ENCODE results near the gene SPG11. TPM values are rescaled to one million over a fixed set of nuclear protein-coding genes. Genes with fewer than 3 reads are reported as not detected.

Gene SPG11
- total and polyA plus RNA-seq, 2 of the 13 experiments (the other 11 are each of a cell fraction or from before 2014, with no cell fraction given), result 31.5 to 40.7 TPM

GRCh38 chr15:44568338-44568737, 95.1 kb downstream of the SPG11 start:
- Histone ChIP-seq H3K4me1 (ENCODE audit: insufficient read depth, low read length) (no peaks in the 10 kb centered on the region), H3K9me3 (ENCODE audit: low read length) (peaks cover 8% of the 10 kb centered on the region), H3K4me3 (replicated peaks in 1 of 3; ENCODE audit: insufficient read depth in 1 of 3, low read depth in 2 of 3, low read length in 3 of 3) (no peak overlapping the region), H3K27me3 (ENCODE audit: control insufficient read depth in 1 of 2, insufficient read depth in 2 of 2, low read length in 2 of 2) (no peaks in the 10 kb centered on the region), H3K4me2 (ENCODE audit: low read depth, low read length) (no peak overlapping the region), H3K36me3 (replicated peaks in 1 of 2; ENCODE audit: control insufficient read depth in 1 of 2, insufficient read depth in 2 of 2, low read length in 2 of 2) (peaks cover 22 to 51% of the 10 kb centered on the region in 2 experiments), H3K27ac (ENCODE audit: extremely low read length, insufficient read depth, low read length) (no peak overlapping the region), H2AFZ (ENCODE audit: low read length) (no peak overlapping the region), H4K20me1 (ENCODE audit: insufficient read depth, low read length) (no peaks in the 10 kb centered on the region), H3K9ac (ENCODE audit: insufficient read depth, low read depth, low read length) (no peak overlapping the region), H3K79me2 (ENCODE audit: insufficient read depth, low read length) (no peaks in the 10 kb centered on the region)
- 93% methylated on average over 3 of the region's 3 CpGs for WGBS (ENCODE audit: low lambda C conversion rate)
- no peak for ATAC-seq
- TF ChIP-seq RBM22 (optimal IDR thresholded peaks at IDR 0.05; ENCODE audit: low read length), result peak; percentile 50
- TF ChIP-seq ZNF770 (CRISPR knock-in tag; IDR thresholded peaks at IDR 0.05), result no peak
- in situ Hi-C loops (cut with HindIII; ENCODE audit: extremely low pct_ligation_motif_present, low pct_unique_long_range_greater_than_20kb) (no loop called here), intact Hi-C loops (cut with micrococcal nuclease; ENCODE audit: unreplicated experiment) (no loop called here)
- BruUV-seq (replicated peaks), result TSS peak; percentile 9
- FAIRE-seq, result no peak
- DNase-seq (ENCODE audit: low spot score), result no peak
- ChIA-PET CTCF (ENCODE audit: low intra/inter-chr PET ratio, low total read pairs) (no interaction called here), POLR2A (no interaction called here)

GRCh38 chr15:44566155-44566540, 97.3 kb downstream of the SPG11 start:
- Histone ChIP-seq H2AFZ (ENCODE audit: low read length) (no peak overlapping the region), H3K4me1 (ENCODE audit: insufficient read depth, low read length) (no peaks in the 10 kb centered on the region), H3K4me2 (ENCODE audit: low read depth, low read length) (no peak overlapping the region), H3K4me3 (replicated peaks in 1 of 3; ENCODE audit: insufficient read depth in 1 of 3, low read depth in 2 of 3, low read length in 3 of 3) (no peak overlapping the region), H3K9ac (ENCODE audit: insufficient read depth, low read depth, low read length) (no peak overlapping the region), H4K20me1 (ENCODE audit: insufficient read depth, low read length) (no peaks in the 10 kb centered on the region), H3K27me3 (ENCODE audit: control insufficient read depth in 1 of 2, insufficient read depth in 2 of 2, low read length in 2 of 2) (no peaks in the 10 kb centered on the region), H3K79me2 (ENCODE audit: insufficient read depth, low read length) (no peaks in the 10 kb centered on the region), H3K9me3 (ENCODE audit: low read length) (peaks cover 8% of the 10 kb centered on the region), H3K36me3 (replicated peaks in 1 of 2; ENCODE audit: control insufficient read depth in 1 of 2, insufficient read depth in 2 of 2, low read length in 2 of 2) (peaks cover 25 to 59% of the 10 kb centered on the region in 2 experiments), H3K27ac (ENCODE audit: extremely low read length, insufficient read depth, low read length) (no peak overlapping the region)
- TF ChIP-seq TCF12 (IDR thresholded peaks at IDR 0.05), result no peak
- TF ChIP-seq TCF12 (CRISPR knock-in tag; IDR thresholded peaks at IDR 0.05), result no peak
- no peak for TF ChIP-seq MED1 (CRISPR knock-in tag; IDR thresholded peaks at IDR 0.05)
- no peak for TF ChIP-seq TRIM24 (CRISPR knock-in tag; IDR thresholded peaks at IDR 0.05)
- TF ChIP-seq NCOA2 (CRISPR knock-in tag; IDR thresholded peaks at IDR 0.05), result no peak
- TF ChIP-seq SAFB2 (CRISPR knock-in tag; IDR thresholded peaks at IDR 0.05; ENCODE audit: borderline replicate concordance, low read depth), result no peak
- DNase-seq (ENCODE audit: low spot score) (no peak), ATAC-seq (no peak), FAIRE-seq (no peak)
- CTCF ChIA-PET (ENCODE audit: low intra/inter-chr PET ratio, low total read pairs), result no interaction called here
- no TSS peak for BruUV-seq (replicated peaks)
- intact Hi-C loops (cut with micrococcal nuclease; ENCODE audit: unreplicated experiment) (no loop called here), in situ Hi-C loops (cut with HindIII; ENCODE audit: extremely low pct_ligation_motif_present, low pct_unique_long_range_greater_than_20kb) (no loop called here)
- POLR2A ChIA-PET, result no interaction called here
- WGBS (ENCODE audit: low lambda C conversion rate), result 98% methylated on average over 4 of the region's 4 CpGs
